ENCODE measurements around the gene STRIP1. TPM values are rescaled to one million over a fixed set of nuclear protein-coding genes. Genes with fewer than 3 reads are reported as not detected.
A peak's percentile ranks its signal among the peaks of the same experiment; 100 is the strongest.

Gene STRIP1
- total RNA-seq, 4 donors from 2014 or later = 17.1 to 102 (median 42.0) TPM

GRCh38 chr1:109994654-109995053 is 39.8 kb upstream of the STRIP1 start:
- no peak for DNase-seq
- Histone ChIP-seq H3K27ac (peak overlapping the region; percentile 35 to 53), H3K4me1 (peaks cover 0 to 5% of the 10 kb centered on the region in 2 donors), H3K36me3 (no peaks in the 10 kb centered on the region), H3K27me3 (no peaks in the 10 kb centered on the region), H3K4me3 (no peak overlapping the region), H3K9me3 (no peaks in the 10 kb centered on the region)
- intact Hi-C loops (cut with DNase I; ENCODE audit: low total_unique reads) = no loop called here
- TF ChIP-seq CTCF (IDR thresholded peaks at IDR 0.05) (no peak), POLR2A (IDR thresholded peaks at IDR 0.05) (no peak)

- peaks cover 0 to 5% of the 10 kb centered on the region in 2 donors for H3K4me1 ChIP-seq
- H3K36me3 ChIP-seq = no peaks in the 10 kb centered on the region
- H3K4me3 ChIP-seq = no peak overlapping the region
- H3K9me3 ChIP-seq = no peaks in the 10 kb centered on the region
- peak overlapping the region in 1 of 2 donors; percentile 7 for H3K27ac ChIP-seq
- no peaks in the 10 kb centered on the region for H3K27me3 ChIP-seq
- no peak for TF ChIP-seq CTCF (IDR thresholded peaks at IDR 0.05)
- TF ChIP-seq POLR2A (IDR thresholded peaks at IDR 0.05) = no peak
- DNase-seq = no peak
- intact Hi-C loops (cut with DNase I; ENCODE audit: low total_unique reads) = no loop called here
Measured at GRCh38 chr1:109995536-109995935, 38.9 kb upstream of the STRIP1 start.

DNA sequence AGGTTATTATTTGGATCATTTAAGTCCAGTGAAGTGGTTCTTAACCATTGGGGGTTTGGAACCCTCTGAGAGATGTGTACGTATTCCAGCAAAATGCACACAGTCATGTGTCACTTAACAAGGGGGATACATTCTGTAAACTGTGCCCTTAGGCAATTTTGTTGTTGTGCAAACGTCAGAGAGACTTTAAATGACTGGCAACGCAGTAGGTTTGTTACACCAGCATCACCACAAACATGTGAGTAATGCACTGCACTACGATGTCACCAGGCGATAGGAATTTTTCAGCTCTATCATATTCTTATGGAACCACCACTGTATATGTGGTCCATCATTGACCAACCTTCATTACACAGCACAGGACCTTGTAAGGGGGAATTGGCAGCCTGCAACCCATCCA is 37.9 kb upstream of the STRIP1 start:
- H3K4me1 ChIP-seq = peaks cover 0 to 5% of the 10 kb centered on the region in 2 donors

DNA sequence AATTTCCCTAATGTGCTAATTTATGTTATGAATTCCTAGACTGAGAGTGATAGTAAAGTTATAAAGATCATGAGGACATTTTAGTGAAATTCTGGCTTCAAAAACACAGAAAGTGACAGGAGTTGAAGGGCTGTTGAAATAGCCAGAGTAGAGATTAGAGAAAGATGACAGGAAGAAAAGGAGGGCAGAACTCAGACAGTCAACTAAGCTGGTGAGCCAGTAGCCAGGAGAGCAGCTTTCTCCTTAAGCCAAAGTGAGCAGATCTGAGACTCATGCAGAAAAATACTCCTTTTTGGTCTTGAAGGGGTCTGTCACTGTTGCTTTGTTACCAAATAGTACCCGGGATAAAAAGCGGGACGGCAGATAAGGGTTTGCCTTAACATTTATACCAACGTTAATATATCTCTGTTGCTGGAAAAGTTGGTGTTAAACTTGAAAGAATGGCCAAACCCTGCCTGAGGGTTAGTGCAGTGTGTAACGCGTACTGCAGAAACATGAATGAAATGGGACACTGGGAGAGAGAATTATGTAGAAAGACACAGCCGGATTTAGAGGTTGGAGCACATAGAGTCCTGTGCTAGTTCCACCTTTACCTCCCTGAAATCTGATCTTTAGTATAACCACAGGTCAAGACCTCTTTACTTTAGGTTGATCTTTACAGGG is 37.1 kb upstream of the STRIP1 start:
- Histone ChIP-seq H3K4me3 (no peak overlapping the region), H3K27me3 (no peaks in the 10 kb centered on the region), H3K4me1 (peaks cover 0 to 5% of the 10 kb centered on the region in 2 donors), H3K36me3 (no peaks in the 10 kb centered on the region), H3K9me3 (no peaks in the 10 kb centered on the region), H3K27ac (no peak overlapping the region)
- intact Hi-C loops (cut with DNase I; ENCODE audit: low total_unique reads) = no loop called here
- DNase-seq = no peak
- TF ChIP-seq CTCF (IDR thresholded peaks at IDR 0.05) (no peak), POLR2A (IDR thresholded peaks at IDR 0.05) (no peak)

More for the DNA sequence above, 37.9 kb upstream of the STRIP1 start:
- H3K27ac ChIP-seq = no peak overlapping the region
- no peak for DNase-seq
- H3K36me3 ChIP-seq = no peaks in the 10 kb centered on the region
- H3K4me3 ChIP-seq = no peak overlapping the region
- no peaks in the 10 kb centered on the region for H3K27me3 ChIP-seq
- intact Hi-C loops (cut with DNase I; ENCODE audit: low total_unique reads) = no loop called here
- no peak for TF ChIP-seq POLR2A (IDR thresholded peaks at IDR 0.05)
- TF ChIP-seq CTCF (IDR thresholded peaks at IDR 0.05) = no peak
- H3K9me3 ChIP-seq = no peaks in the 10 kb centered on the region

GRCh38 chr1:109997867-109998229 is 36.6 kb upstream of the STRIP1 start:
- Histone ChIP-seq H3K4me1 (peaks cover 0 to 5% of the 10 kb centered on the region in 2 donors), H3K27ac (no peak overlapping the region), H3K36me3 (no peaks in the 10 kb centered on the region), H3K9me3 (no peaks in the 10 kb centered on the region), H3K4me3 (no peak overlapping the region), H3K27me3 (no peaks in the 10 kb centered on the region)
- intact Hi-C loops (cut with DNase I; ENCODE audit: low total_unique reads) = no loop called here
- DNase-seq = no peak
- TF ChIP-seq POLR2A (IDR thresholded peaks at IDR 0.05) (no peak), CTCF (IDR thresholded peaks at IDR 0.05) (no peak)

Measured in uterus (tissue), 4 donors.